ENCODE results near the gene HSP90B1.

Gene HSP90B1

DNA sequence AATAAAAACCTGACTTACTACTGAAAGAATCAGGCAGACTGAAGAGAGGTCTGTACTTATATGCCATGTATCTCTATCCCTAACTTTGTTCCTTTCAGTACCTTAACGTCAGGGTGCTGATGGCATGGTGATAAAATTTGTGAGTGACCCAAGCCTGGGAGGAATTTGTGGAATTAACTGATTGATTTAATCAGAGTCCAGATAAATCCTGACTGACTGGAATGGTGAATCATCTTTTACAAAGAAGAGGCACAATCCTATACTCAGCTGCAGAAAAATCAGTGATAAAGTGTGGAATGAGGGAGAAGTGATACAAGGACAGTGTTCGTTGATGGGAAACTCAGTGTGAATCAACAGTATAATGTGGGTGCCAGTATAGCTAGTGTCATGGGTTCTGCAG, 39.2 kb downstream of the HSP90B1 start:
- DNase-seq, result no peak

DNA sequence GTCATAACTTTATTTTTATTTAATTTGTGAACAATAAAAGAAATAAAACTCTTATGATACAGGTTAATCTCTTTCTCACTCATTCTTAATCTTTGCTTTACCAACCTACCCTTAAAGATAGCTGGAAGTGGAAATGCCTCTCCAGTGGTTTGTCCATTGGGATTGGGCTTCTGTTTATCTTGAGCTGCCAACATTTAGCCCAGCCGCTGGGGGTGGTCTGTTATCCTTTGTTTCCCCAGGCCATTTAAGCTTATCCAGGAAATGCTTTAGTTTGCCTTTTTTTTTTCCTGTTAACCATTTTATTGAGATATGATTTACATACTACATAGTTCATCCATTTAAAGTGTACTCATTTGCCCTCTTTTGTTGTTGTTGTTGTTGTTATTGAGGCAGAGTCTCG, 43.7 kb downstream of the HSP90B1 start:
- no peak for DNase-seq

DNA sequence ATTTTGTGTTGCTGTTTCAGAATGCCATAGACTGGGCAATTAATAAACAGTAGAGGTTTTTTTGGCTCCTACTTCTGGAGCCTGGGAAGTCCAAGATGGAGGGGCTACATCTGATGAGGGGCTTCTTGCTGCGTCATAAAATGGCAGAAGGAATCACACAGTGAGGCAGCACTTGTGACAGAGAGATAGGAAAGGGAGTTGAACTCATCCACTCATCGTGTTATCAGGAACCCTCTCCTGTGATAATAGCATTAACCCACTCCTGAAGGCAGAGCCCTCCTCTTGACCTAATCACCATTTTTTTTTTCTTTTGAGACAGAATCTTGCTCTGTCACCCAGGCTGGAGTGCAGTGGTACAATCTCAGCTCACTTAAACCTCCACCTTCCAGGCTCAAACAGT, 45.2 kb downstream of the HSP90B1 start:
- no peak for DNase-seq

DNA sequence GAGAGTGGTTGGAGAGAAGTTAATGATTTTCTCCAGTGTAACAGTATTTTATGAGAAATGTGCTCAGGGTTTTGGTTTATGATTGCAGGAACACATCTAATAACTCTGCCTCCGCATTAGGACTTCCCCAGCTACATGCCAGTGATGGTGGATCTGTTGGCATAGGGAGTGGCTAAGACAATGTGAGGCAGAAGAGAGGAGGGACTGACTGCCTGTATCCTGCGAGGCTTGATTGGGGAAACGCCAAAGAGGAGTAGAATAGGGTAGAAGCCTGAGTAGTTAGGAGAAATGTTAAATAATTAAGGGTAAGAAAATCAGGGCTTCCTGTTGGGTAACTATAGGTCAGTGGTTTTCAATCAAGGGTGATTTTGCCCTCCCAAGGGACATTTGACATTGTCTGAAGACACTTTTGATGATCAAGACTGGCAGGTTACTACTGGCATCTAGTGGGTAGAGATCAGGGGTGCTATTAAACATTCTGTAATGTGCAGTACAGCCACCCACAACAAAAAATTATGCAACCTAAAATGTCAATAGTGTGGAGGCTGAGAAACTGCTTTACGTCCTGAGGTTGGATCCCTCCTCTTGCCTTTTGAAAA, 48.3 kb downstream of the HSP90B1 start:
- no peak for DNase-seq

DNA sequence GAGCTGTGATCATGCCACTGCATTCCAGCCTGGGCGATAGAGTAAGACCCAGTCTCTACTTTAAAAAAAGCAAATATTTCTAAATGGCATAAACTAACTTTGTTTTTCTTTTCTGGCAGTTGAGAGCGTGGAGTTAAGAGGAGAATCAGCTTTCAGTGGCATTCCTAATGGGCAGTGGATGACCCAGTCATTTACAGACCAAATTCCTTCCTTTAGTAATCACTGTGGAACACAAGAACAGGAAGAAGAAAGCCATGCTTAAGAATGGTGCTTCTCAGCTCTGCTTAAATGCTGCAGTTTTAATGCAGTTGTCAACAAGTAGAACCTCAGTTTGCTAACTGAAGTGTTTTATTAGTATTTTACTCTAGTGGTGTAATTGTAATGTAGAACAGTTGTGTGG, 56.6 kb downstream of the HSP90B1 start:
- no peak for DNase-seq

DNA sequence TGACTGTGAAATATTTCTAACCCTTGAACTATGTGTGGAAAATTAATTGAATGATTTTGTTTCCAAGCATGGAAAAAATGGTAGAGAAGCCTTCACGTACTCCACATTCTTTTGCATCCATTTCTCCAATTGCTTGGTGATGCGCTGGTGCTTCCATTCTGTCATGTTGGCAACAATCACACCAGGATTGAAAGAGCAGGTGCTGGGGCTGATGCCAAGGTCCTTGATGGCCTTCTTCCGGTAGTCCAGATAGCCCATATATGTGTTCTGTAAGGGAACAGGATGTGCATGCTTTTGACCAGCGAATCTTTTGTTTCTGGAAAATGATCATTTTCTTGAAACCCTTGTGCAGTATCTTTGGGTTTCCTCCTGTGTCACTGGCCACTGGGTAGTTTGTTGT, 64.0 kb downstream of the HSP90B1 start:
- no peak for DNase-seq

DNA sequence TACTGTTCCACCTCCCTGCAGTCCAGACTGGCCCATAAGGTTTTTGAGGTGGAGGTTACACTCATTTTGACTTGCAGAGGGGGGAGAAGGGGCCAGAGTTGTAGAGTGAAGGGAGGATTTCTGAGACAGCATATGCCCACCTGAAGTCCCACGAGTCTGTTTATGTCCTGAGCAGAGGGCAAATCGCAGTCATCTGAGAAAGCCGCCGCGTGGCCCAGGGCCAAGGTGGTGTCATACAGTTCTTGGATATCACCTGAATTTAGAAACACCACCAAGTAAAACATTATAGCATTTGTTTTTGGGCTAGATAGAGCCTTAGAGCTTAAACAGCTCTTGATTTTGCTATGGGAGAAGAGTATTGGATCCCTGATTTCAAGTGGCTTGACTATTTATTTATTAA, 66.4 kb downstream of the HSP90B1 start:
- DNase-seq, result no peak

DNA sequence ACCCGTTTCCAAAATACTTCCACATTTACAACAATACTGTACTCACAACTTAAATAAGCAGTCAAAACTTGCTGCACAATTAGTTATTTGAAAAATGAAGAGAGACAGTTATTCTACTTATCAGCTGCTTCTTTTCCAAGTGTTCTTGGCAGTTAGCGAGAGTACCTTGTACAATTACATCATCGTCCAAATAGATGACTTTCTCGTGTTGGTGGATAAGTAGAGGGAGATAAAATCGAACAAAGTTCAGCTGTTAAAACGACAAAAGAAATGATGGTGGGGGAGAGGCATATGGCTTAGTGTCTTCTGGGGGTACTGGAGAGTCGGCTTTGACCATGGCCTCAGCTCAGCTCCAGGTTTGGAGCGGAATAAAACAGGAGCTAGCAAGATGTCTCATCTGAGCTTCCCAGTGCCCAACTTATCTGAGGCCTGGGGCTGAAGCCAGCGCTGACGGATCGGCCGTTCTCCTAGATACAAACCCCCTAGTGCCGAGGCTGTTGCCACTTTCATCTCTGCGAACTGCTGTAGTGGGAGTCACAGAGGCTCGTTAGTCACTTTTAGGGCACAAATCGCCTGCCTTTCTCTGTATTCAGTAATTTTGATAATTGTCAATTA, 67.2 kb downstream of the HSP90B1 start:
- DNase-seq, result no peak

Measured in anterior cingulate cortex (tissue), 58 donors.